Calu3 (cell line): ENCODE data around the gene RAPGEF4. TPM values are rescaled to one million over a fixed set of nuclear protein-coding genes. Genes with fewer than 3 reads are reported as not detected.

Source experiments
- BruUV-seq: library from RNA; stranded (reverse); fragments of 400-500 nt; replicated peaks from 2 replicates; lab custom pipeline; 2021; lab: Mats Ljungman, UMichigan
- CTCF ChIA-PET: fragments of 300-600 bp; sonication (Branson Sonifier 250); formaldehyde crosslinking; loops from one replicate; lab custom pipeline; 2022; ENCODE audit warnings: antibody characterized with exemption; lab: Charles Lee
- DNase-seq: peaks from one replicate; pipeline ENCODE4 v3.0.0; 2022
- H3K27ac Mint-ChIP-seq: one replicate; pipeline ENCODE4 v1.8.0; 2022; ENCODE audit warnings: mixed read lengths; ENCODE audit not compliant: unreplicated experiment
- H3K27me3 Mint-ChIP-seq: one replicate; pipeline ENCODE4 v1.8.0; 2022; ENCODE audit warnings: mixed read lengths; ENCODE audit not compliant: unreplicated experiment
- H3K36me3 Mint-ChIP-seq: one replicate; pipeline ENCODE4 v1.8.0; 2022; ENCODE audit warnings: mild to moderate bottlenecking, moderate library complexity, mixed read lengths; ENCODE audit not compliant: insufficient read depth, unreplicated experiment
- H3K4me1 Mint-ChIP-seq: one replicate; pipeline ENCODE4 v1.8.0; 2022; ENCODE audit warnings: mild to moderate bottlenecking, low read depth, mixed read lengths; ENCODE audit not compliant: unreplicated experiment
- H3K4me3 Mint-ChIP-seq: one replicate; pipeline ENCODE4 v1.8.0; 2022; ENCODE audit warnings: mild to moderate bottlenecking, low read depth, moderate library complexity, mixed read lengths; ENCODE audit not compliant: unreplicated experiment
- H3K9me3 Mint-ChIP-seq: one replicate; pipeline ENCODE4 v1.8.0; 2022; ENCODE audit warnings: low read depth, mixed read lengths; ENCODE audit not compliant: unreplicated experiment
- CTCF ChIP-seq: fragments of 200-600 bp; IDR thresholded peaks from one replicate; pipeline ENCODE4 v1.8.0; 2022; ENCODE audit warnings: antibody characterized with exemption; ENCODE audit not compliant: unreplicated experiment
- intact Hi-C: fragments of 100-400 bp; cut with micrococcal nuclease; formaldehyde crosslinking; loops from one replicate; pipeline ENCODE4 v1.10.0; 2022; ENCODE audit not compliant: unreplicated experiment
- total RNA-seq: library from RNA; stranded (reverse); gene quantifications from 2 replicates; pipeline ENCODE4 v1.2.3, GENCODE V29; 2022

Gene RAPGEF4
- total RNA-seq, 1 experiment from 2014 or later = 1.8 TPM

GRCh38 chr2:172993139-172993538 is 257.5 kb downstream of the RAPGEF4 start:
- TF ChIP-seq CTCF = no peak
- DNase-seq = no peak
- H3K36me3 Mint-ChIP-seq = no peaks in the 10 kb centered on the region
- H3K4me3 Mint-ChIP-seq = no peak overlapping the region
- H3K27me3 Mint-ChIP-seq = no peaks in the 10 kb centered on the region
- BruUV-seq = no TSS peak
- CTCF ChIA-PET = no interaction called here
- intact Hi-C loops = no loop called here
- H3K27ac Mint-ChIP-seq = no peak overlapping the region
- peaks cover 32% of the 10 kb centered on the region for H3K4me1 Mint-ChIP-seq
- H3K9me3 Mint-ChIP-seq = no peaks in the 10 kb centered on the region

GRCh38 chr2:172993931-172994717 is 258.5 kb downstream of the RAPGEF4 start:
- Mint-ChIP-seq H3K27me3 (no peaks in the 10 kb centered on the region), H3K4me1 (peaks cover 32% of the 10 kb centered on the region), H3K9me3 (no peaks in the 10 kb centered on the region), H3K36me3 (no peaks in the 10 kb centered on the region), H3K4me3 (no peak overlapping the region), H3K27ac (no peak overlapping the region)
- no peak for DNase-seq
- no peak for TF ChIP-seq CTCF
- CTCF ChIA-PET = no interaction called here
- intact Hi-C loops = no loop called here
- no TSS peak for BruUV-seq

- no peaks in the 10 kb centered on the region for H3K27me3 Mint-ChIP-seq
- peaks cover 32% of the 10 kb centered on the region for H3K4me1 Mint-ChIP-seq
- no peak overlapping the region for H3K27ac Mint-ChIP-seq
- no peak for TF ChIP-seq CTCF
- CTCF ChIA-PET = no interaction called here
- no peak overlapping the region for H3K4me3 Mint-ChIP-seq
- DNase-seq = no peak
- H3K36me3 Mint-ChIP-seq = no peaks in the 10 kb centered on the region
- H3K9me3 Mint-ChIP-seq = no peaks in the 10 kb centered on the region
- intact Hi-C loops = no loop called here
- BruUV-seq = no TSS peak
These were observed 259.2 kb downstream of the RAPGEF4 start for GRCh38 chr2:172994864-172995263.

- Mint-ChIP-seq H3K36me3 (no peaks in the 10 kb centered on the region), H3K27ac (peak overlapping the region; percentile 18), H3K9me3 (no peaks in the 10 kb centered on the region), H3K27me3 (no peaks in the 10 kb centered on the region), H3K4me3 (peak overlapping the region; percentile 11), H3K4me1 (peaks cover 32% of the 10 kb centered on the region)
- intact Hi-C loops = no loop called here
- TF ChIP-seq CTCF = no peak
- CTCF ChIA-PET = interaction anchor here (0.6 to 1.1 kb wide), 2 partner anchors 15 to 1339 kb away, joined by 3 to 4 read pairs; partner anchors contain the start of gene SP9
- no TSS peak for BruUV-seq
- DNase-seq = peak; percentile 63
These were observed 259.9 kb downstream of the RAPGEF4 start for GRCh38 chr2:172995323-172996244.
